NCI-H524 (cell line): Measurements from ENCODE around the gene CDK9.
A peak's percentile ranks its signal among the peaks of the same experiment; 100 is the strongest.

Source experiments
- DNase-seq, 2 experiments: peaks; one replicate each; lab custom pipeline; 2025; lab: John Stamatoyannopoulos, UW

CDK9 gene

GRCh38 chr9:127761491-127761956 lies 24.3 kb upstream of the CDK9 start:
- no peak for DNase-seq

GRCh38 chr9:127762111-127762676 lies 23.6 kb upstream of the CDK9 start:
- no peak for DNase-seq

DNA sequence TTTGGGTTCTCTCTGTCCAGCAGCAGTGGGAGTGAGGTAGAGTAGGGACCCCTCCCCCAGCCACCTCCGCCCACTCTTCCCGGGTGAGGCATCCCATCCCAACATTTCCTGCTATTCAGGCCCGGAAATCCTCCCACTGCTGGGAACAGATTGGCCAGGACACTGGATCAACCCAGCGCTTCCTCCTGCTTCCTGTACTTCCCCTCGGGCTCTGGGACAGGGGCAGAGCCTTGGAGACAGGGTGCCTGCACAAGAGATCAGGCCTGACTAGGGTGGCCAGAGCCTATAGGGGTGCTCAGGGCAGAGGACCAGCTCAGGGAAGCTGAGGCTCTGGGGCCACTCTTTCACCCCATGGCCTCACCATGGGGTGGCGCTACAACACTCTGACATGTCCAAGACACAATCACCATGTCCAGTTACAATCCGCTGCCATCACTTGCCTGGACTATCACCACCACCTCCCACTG lies 21.9 kb upstream of the CDK9 start:
- no peak for DNase-seq

DNA sequence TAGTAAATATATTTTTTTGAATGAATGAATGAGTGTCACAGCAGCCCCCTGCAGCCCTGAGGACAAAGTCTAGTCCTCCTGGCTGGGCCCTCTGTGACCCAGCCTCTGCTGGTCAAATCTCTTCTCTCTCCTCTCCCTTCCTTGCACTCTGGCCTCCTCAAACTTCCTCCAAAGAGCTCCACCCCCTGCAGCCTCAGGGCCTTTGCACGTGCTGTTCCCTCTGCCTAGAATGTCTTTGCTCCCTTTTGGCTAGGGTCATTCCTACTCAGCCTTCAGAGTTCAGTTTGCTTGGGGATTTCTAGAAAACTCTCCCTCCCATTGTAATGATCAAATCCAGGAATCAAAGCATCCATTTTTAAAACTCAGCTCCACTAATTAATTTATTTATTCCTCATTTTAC lies 20.4 kb upstream of the CDK9 start:
- no peak for DNase-seq

DNA sequence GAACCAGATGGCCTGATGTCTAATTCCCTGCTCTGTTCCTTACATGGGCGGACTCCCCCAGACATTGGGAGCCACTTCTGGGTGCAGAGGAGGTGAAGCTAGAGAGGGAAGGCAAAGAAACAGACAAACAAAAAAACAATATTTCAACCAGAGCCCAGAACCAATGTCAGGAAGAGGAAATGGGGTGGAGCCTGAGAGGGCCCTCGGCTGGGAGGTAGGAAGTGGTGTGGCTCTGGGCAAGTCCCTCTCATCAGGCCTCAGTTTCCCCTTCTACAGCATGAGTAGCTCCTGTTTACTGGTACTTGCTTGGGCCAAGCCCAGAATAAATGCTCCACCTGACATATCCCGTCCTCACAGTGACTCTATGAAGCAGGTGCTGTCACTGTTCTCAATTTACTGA lies 18.4 kb upstream of the CDK9 start:
- peak in 1 of 2 experiments; percentile 50 for DNase-seq

DNA sequence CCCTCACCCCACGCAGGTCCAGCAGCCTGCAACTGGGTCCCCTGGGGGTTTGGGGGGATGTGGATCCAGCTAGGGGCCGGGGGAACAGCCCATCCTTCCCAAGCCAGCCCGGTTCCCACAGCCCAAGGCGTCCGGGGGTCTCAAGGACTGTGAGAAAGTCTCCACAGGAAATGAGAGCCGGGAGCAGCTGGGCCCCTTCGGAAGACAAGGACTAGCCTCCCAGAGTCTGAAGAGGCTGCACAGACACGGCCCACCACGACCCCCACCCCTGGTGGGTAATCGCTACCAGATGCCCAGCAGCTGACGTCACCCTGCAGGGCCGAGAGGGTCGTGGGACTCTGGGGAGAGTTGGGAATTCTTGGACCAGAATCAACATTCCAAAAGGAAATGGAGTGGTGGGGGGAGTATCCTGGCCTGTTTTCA lies 17.9 kb upstream of the CDK9 start:
- peak in 1 of 2 experiments; percentile 36 for DNase-seq

GRCh38 chr9:127768698-127769097 lies 17.1 kb upstream of the CDK9 start:
- DNase-seq: no peak

GRCh38 chr9:127769101-127769500 lies 16.7 kb upstream of the CDK9 start:
- no peak for DNase-seq

- DNase-seq: no peak
Measured at GRCh38 chr9:127769929-127770582, 15.8 kb upstream of the CDK9 start.

GRCh38 chr9:127770583-127770904 lies 15.3 kb upstream of the CDK9 start:
- DNase-seq: no peak

DNA sequence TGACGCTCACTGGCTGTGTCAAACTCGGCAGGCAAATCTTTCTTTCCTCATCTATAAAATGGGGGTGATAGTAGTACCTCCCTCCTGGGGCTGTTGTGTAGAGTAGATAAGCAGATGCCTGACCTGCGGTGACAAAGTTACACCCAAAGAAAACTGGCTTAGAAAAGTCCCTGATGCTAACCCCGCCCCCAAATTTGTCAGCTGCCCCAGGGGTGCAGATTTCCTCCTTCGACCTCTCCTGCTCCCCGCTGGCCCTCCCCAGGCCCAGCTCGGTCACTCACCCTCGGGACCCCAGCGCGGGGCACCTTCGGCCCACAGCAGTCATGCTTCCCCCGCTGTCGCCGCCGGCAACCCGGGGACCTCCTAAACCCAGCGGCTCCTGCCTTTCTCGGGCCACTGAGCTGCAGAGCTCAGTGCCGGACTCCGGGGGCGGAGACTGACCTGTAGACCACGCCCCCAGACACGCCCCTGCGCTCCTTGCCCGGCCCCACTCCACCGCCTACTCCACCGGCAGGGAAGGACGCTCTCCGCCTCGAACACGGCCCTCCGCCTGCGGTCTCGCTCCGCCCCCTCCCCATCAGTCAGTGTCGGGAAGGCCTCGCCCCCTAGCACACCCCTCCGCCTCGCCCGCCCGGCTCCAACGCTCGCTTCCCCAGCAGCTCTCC lies 14.8 kb upstream of the CDK9 start:
- peak; percentile 97 to 98 for DNase-seq

DNA sequence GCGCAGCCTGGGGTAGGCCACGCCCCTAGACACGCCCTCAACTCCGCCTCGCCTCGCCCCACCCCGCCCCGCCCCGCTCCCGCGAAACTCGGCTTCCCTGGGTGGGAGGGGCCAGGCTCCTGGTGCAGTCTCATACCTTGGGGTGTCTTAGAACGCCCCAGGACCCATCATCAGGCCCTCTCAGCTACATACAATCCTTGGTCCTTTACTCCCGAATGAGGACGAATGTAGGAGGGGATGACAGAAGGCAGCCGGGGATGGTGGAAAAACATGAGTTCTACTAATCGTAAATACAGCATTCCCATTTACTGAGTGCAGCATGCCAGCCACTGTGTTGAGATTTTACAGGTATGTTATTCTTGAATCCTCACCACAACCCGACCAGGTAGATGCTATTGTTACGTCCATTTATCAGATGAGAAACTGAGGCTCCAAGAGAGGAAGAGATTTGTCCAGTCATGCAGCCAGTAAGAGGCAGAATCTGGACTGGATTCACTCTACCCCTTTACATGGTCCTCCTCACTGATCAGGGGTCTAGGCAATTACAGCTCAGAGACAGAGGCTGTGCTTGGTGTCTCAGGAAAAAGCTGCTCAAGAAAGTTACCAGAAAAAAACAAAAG lies 14.2 kb upstream of the CDK9 start:
- no peak for DNase-seq

DNA sequence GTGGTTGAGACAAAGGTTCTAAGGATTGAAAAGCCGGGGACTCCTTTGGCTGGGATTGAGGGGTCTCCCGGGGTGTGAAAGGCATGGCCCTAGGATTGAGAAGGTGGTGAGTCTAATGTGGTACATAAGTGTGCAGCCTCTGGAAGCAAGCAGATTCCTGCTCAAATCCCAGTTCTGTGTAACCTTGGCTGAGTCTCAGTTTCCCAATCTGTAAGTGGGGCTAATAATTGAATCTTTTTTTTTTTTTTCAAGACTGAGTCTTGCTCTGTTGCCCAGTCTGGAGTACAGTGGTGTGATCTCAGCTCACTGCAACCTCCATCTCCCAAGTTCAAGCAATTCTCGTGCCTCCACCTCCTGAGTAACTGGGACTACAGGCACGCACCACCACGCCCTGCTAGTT lies 13.2 kb upstream of the CDK9 start:
- DNase-seq: no peak

DNA sequence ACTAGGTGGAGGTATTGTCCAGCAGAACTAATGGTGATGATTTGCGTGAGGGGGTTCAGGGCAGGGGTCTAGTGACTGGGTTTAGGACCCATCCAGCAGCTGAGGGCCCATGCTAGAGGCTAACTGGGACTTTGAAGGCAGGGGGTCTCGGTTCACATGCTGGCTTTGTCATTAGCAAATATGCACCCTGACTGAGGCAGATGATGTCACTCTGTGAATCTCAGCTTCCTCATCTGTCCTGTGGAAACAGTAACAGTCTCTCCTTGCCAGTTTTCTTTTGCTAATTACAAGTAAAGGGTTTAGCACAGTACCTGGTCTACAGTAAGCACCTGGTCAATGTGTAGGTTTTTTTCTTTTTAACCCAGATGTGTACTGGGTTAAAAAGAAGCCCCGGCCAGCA lies 12.6 kb upstream of the CDK9 start:
- DNase-seq: no peak

DNA sequence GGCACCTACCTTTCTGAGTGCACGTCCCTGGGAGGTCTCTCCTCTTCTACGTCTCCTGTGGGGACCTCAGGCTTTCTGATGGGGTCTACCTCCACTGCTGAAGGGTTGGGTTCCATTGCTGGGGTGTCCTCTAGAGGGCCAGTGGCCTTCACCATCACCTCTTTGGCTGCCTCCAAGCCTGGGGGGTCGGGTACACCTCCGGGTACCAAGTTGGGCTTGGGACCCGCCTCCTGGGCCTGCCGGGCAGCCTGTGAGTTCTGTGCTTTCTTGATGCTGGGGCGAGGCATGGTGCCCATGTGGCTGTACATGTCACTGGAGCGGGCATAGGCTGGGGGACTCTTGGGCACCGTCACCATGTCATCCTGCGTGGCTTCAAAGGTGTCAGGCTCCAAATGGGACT lies 11.9 kb upstream of the CDK9 start:
- DNase-seq: no peak

DNA sequence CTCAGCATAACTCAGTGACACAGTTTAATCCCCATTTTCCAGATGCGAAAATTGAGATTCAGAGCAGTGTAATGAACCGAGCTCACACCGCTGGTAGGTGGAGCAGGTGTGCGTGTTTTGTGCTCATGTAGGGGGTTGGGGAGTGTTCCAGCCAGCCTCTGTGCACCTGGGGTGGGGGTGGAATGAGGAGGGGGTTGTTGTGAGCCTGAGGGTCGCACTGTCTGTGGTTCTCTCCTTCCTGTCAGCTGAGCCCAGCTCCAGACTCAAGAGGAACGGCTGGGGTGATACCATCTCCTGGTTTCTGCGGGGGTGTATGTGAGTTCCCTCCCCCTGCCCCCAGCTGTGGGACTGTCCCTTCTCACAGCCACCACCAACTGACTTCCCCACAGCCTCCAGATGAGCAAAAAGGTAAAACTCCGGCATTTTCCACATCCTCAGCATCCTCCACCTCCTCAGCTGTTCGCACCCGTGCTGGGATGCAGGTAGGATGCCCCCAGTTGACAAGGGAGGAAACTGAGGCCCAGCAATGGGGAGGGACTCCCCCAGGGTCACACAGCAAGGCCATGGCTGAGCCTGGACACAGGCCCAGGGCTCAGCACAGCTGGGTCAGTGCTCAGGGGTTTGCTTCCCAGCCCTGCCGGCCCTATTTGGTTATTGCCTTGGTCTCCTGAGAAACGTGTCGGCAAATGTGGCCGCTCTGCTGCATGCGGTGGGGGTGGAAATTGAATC lies 9.5 kb upstream of the CDK9 start:
- peak in 1 of 2 experiments; percentile 43 for DNase-seq

DNA sequence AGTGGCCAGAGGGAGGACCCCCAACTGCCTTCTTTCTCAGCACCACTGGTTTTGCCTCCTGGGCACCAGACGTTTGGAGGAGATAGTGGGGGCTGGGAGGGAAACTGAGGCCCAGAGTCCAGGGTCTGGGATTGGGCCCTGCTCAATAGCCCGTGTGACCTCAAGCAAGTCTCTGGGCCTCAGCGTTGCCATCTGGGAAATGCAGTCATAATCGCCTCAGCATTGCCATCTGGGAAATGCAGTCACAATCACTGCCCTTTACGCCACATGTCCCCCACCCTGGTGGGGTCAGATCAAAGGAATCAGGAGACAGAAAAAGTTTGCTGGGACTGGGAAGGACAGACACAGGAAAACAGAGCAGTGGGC lies 8.9 kb upstream of the CDK9 start:
- no peak for DNase-seq

DNA sequence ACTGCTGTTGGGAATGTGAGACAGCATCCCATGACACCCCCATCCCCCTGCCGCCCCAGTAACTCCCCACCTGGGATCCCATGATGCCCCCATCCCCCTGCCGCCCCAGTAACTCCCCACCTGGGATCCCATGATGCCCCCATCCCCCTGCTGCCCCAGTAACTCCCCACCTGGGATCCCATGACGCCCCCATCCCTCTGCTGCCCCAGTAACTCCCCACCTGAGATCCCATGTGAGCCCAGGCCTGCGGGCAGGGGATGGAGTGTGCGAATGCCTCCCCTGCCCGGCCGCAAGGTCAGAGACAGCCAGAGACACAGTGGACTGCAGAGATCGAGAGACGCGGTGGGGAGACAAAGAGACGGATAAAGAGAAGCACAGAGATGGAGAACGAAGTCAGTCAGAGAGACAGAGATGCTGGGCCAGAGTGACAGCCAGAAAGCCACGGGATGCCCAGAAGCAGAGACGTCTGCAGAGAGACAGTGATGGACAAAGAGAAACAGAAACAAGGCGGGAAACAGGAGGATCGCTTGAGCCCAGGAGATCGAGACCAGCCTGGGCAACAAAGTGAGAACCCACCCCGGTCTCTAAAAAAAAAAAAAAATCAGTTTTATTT lies 8.4 kb upstream of the CDK9 start:
- DNase-seq: no peak

DNA sequence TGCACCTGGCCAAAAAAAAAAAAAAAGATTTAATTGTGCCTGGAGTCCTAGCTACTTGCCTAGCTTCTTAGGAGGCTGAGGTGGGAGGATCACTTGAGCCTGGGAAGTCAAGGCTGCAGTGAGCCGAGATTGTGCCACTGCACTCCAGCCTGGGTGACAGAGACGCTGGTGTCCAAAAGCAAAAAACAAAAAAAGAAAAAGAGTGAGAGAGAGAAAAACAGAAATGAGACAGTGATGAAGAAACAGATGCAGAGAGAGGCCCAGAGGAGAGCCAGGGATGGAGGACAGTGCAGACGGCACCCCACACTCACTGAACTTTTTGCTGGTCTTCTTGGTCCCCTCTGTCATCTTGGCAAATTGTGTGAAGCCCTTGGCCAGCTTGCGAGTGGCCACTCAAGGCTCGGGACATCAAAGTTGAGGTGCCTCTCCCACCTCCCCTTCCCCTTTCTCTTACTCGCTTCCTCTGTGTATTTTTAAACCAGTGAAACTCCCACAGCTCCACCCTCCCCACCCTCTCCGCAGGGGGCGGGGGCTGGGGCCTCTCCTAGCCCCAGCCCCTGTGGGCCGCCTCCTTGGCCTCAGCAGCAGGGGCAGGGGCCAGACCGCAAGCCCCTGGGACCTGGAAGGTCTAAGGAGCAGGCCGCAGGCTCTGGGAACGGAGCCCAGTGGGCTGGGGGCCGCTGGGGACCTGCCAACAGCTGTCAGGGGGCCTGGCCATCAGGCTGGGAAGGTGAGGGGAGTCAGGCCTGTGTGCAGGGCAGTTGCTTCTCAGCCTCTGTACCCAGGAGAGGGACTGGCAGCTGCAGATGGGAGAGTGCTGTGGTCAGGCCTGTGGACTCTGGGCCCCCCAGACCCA lies 7.3 kb upstream of the CDK9 start, which contains the start of gene SH2D3C:
TSS of gene SH2D3C (minus strand) at position 387 of the 856 bp plus-strand sequence. CDS start at position 348, 39 bp downstream.
- DNase-seq: no peak

- no peak for DNase-seq
Measured at GRCh38 chr9:127779136-127779981, 6.5 kb upstream of the CDK9 start.
